Lung (tissue), 12 donors: ENCODE measurements around the gene WRNIP1. TPM values are rescaled to one million over a fixed set of nuclear protein-coding genes. Genes with fewer than 3 reads are reported as not detected.

Experiments
- ATAC-seq: fragments of 200-7000 bp; cut with Tn5 transposase; one replicate; pipeline ENCODE4 v1.9.1; 2020; ENCODE audit warnings: moderate number of reproducible peaks; ENCODE audit not compliant: insufficient read depth, low FRiP score
- DNase-seq, 3 donors: peaks; one replicate each; pipeline ENCODE4 v3.0.0-alpha.2; 2013 to 2017
- H3K27ac ChIP-seq, 2 donors: one replicate each; pipeline ENCODE4 v1.5.1; 2013; ENCODE audit warnings: mild to moderate bottlenecking in 2 of 2, moderate library complexity in 2 of 2, control low read depth in 1 of 2, inconsistent platforms in 1 of 2, low read depth in 1 of 2, low read length in 1 of 2
- H3K27me3 ChIP-seq, 3 donors: one replicate each; pipeline ENCODE4 v1.5.1; 2013; ENCODE audit warnings: low read length in 2 of 3; ENCODE audit not compliant: control insufficient read depth in 3 of 3, insufficient read depth in 3 of 3
- H3K36me3 ChIP-seq, 4 donors: one replicate each; pipeline ENCODE4 v1.5.1; 2013; ENCODE audit warnings: low read length in 4 of 4, mild to moderate bottlenecking in 1 of 4, moderate library complexity in 1 of 4; ENCODE audit not compliant: control insufficient read depth in 4 of 4, insufficient read depth in 4 of 4
- H3K4me1 ChIP-seq, 5 donors: one replicate each; pipeline ENCODE4 v1.5.1; 2013; ENCODE audit warnings: low read length in 5 of 5, mild to moderate bottlenecking in 2 of 5, moderate library complexity in 1 of 5; ENCODE audit not compliant: control insufficient read depth in 5 of 5, insufficient read depth in 5 of 5
- H3K4me3 ChIP-seq: one replicate; pipeline ENCODE4 v1.5.1; 2013; ENCODE audit warnings: mild to moderate bottlenecking, control low read depth, moderate library complexity
- H3K9ac ChIP-seq, 2 donors: one replicate each; pipeline ENCODE4 v1.5.1; 2013; ENCODE audit warnings: low read length in 2 of 2, control low read depth in 1 of 2; ENCODE audit not compliant: insufficient read depth in 1 of 2
- H3K9me3 ChIP-seq, 4 donors: one replicate each; pipeline ENCODE4 v1.5.1; 2013; ENCODE audit warnings: low read length in 3 of 4, mild to moderate bottlenecking in 1 of 4, moderate library complexity in 1 of 4; ENCODE audit not compliant: control insufficient read depth in 4 of 4, insufficient read depth in 3 of 4
- CTCF ChIP-seq: IDR thresholded peaks from 2 replicates; pipeline ENCODE4 v1.5.1; 2012; ENCODE audit warnings: mild to moderate bottlenecking; ENCODE audit errors: control extremely low read depth, extremely low read depth
- WGBS, 2 donors: extraction: QIAGEN DNeasy Blood & Tissue Kit; methylation state at CpG; one replicate each; pipeline ENCODE4 v1.1.7; 2013; 5-methylcytosine and 5-hydroxymethylcytosine counted together
- polyA plus RNA-seq, 2 donors: library from polyadenylated mRNA; stranded (reverse); fragments of 200-250 nt; gene quantifications; one replicate each; pipeline ENCODE4 v1.2.1, GENCODE V29; 2013
- total RNA-seq, 2 donors: library from RNA; depleted of rRNA in 1 of 2; stranded (reverse); fragments of >200 nt in 1 of 2; gene quantifications; one replicate each; pipeline ENCODE4 v1.2.1, GENCODE V29; 2014 to 2021
- donor health status: control.
- donor health status: control.
- donor health status: Bipolar disorder and iron deficiency.
- donor health status: healthy.
- donor health status: DM: yes; HTN: yes; CAD: no.

WRNIP1 gene
- total and polyA plus RNA-seq, 4 donors: 36.8 to 56.0 (median 42.7) TPM

GRCh38 chr6:2730353-2731107, 34.7 kb upstream of the WRNIP1 start:
- ATAC-seq (no peak), DNase-seq (no peak)
- peak overlapping the region in 1 of 2 donors; percentile 39 for H3K27ac ChIP-seq
- peaks cover 0 to 5% (median 3%) of the 10 kb centered on the region in 5 donors for H3K4me1 ChIP-seq
- H3K9me3 ChIP-seq: no peaks in the 10 kb centered on the region
- H3K4me3 ChIP-seq: no peak overlapping the region
- 74 to 81% methylated on average over 9 of the region's 9 CpGs for WGBS, 2 donors
- H3K36me3 ChIP-seq: no peaks in the 10 kb centered on the region
- H3K27me3 ChIP-seq: no peaks in the 10 kb centered on the region
- no peak overlapping the region for H3K9ac ChIP-seq
- no peak for TF ChIP-seq CTCF

- WGBS, 2 donors: 85 to 88% methylated on average over 5 of the region's 5 CpGs
- H3K27ac ChIP-seq: peak overlapping the region in 1 of 2 donors; percentile 39
- no peak overlapping the region for H3K4me3 ChIP-seq
- no peaks in the 10 kb centered on the region for H3K9me3 ChIP-seq
- no peak for TF ChIP-seq CTCF
- H3K27me3 ChIP-seq: no peaks in the 10 kb centered on the region
- ATAC-seq (no peak), DNase-seq (no peak)
- no peak overlapping the region for H3K9ac ChIP-seq
- H3K4me1 ChIP-seq: peaks cover 0 to 5% (median 3%) of the 10 kb centered on the region in 5 donors
- no peaks in the 10 kb centered on the region for H3K36me3 ChIP-seq
Measured at GRCh38 chr6:2731281-2731909, 33.8 kb upstream of the WRNIP1 start.

GRCh38 chr6:2732503-2733089, 32.6 kb upstream of the WRNIP1 start:
- Histone ChIP-seq H3K4me3 (no peak overlapping the region), H3K27ac (peak overlapping the region in 1 of 2 donors; percentile 82), H3K27me3 (no peaks in the 10 kb centered on the region), H3K4me1 (peaks cover 0 to 5% (median 3%) of the 10 kb centered on the region in 5 donors), H3K9ac (no peak overlapping the region), H3K36me3 (no peaks in the 10 kb centered on the region), H3K9me3 (no peaks in the 10 kb centered on the region)
- 32 to 49% methylated on average over 5 of the region's 5 CpGs for WGBS, 2 donors
- ATAC-seq (no peak), DNase-seq (no peak)
- TF ChIP-seq CTCF: no peak
